Measurements from ENCODE around the gene STARD13.
"Not testable (repeated sequence)": the region's sequence is repeated elsewhere in the genome, so short reads cannot be mapped to it uniquely, and the experiment has no call there.

The STARD13 gene

GRCh38 chr13:33256148-33256840 lies 29.3 kb downstream of the STARD13 start:
- no peak for DNase-seq

GRCh38 chr13:33252135-33252534 lies 33.4 kb downstream of the STARD13 start:
- DNase-seq = no peak

- no peak for DNase-seq
These were observed 34.4 kb downstream of the STARD13 start for GRCh38 chr13:33251131-33251661.

- no peak for DNase-seq
These were observed 34.9 kb downstream of the STARD13 start for GRCh38 chr13:33250609-33251008.

GRCh38 chr13:33249894-33250293 lies 35.7 kb downstream of the STARD13 start:
- DNase-seq = no peak

- no peak for DNase-seq
These were observed 36.5 kb downstream of the STARD13 start for GRCh38 chr13:33249066-33249465.

DNA sequence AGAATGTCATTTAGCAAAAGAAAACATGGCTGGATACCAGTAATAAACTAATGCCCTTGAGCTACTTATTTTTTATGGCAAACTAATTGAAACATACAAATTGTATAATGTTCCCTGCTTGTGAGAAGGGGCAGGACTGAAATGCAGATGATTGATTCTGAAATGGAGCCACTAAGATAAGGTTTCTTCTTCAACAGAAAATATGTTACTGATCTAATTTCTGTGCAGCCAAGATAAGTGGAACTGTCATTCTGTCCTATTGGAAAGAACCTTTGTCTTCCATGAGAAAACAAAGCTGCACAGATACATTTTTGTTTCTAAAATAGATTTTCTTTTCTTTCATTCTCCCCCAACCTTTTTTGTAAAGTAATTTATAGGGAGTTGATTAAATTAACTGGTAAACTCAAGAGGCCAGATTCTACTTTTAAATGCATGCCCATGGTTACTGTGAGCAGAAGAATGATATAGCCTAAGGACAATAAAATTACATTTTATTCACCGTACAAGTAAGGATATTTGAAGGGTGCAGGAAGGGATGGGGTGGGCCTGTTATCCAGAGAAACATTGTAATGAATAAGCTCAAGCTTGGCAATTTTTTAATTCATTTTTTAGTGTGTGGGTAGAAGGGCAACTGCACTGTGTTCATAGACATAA lies 39.9 kb downstream of the STARD13 start:
- DNase-seq = no peak

- DNase-seq = no peak
These were observed 40.7 kb downstream of the STARD13 start for GRCh38 chr13:33244907-33245287.

- no peak for DNase-seq
These were observed 41.2 kb downstream of the STARD13 start for GRCh38 chr13:33244210-33244906.

- DNase-seq = no peak
These were observed 42.5 kb downstream of the STARD13 start for GRCh38 chr13:33242984-33243617.

- DNase-seq = not testable (repeated sequence)
These were observed 43.2 kb downstream of the STARD13 start for GRCh38 chr13:33242372-33242771.

- DNase-seq = no peak
These were observed 49.5 kb downstream of the STARD13 start for GRCh38 chr13:33236021-33236420.

GRCh38 chr13:33235564-33235963 lies 50.0 kb downstream of the STARD13 start:
- DNase-seq = no peak

DNA sequence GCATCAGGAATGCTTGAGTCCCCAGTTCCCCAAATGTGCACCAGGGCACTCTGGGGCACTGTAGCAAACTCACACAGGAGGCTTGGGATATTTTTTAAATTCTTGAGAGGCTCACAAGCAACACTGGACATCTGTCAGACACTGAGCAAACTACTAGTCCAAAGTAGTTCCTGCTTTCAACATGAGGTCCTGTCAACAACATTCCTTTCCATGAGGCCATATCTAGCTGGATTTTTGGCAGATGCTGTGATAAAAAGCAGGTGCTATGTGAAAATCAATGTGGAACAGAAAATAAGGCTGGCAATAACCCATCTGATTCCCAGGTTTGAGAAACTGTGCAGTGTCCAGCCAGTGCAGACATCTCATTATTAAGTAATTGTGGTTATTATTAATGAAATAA lies 50.5 kb downstream of the STARD13 start:
- no peak for DNase-seq

GRCh38 chr13:33233547-33233946 lies 52.0 kb downstream of the STARD13 start:
- no peak for DNase-seq

- no peak for DNase-seq
These were observed 52.7 kb downstream of the STARD13 start for GRCh38 chr13:33232883-33233282.

DNA sequence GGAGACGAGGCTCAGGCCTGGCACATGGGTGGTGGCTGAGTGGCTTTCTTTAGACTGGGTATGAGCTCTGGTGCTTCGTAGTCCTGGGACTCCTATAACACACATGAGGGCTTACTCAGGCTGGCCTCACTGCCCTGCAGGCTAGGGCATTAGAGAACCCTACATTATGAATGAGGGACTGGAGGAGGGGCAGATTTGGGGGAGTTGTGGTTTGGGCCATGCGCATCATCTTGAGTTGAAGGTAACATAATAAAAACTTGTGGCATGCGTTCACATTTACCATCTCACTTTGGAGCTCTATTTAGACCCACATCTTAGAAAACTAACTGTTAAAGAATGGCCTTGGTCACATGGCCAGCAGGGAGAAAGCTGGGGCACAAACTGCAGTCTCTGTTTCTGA lies 54.2 kb downstream of the STARD13 start:
- DNase-seq = no peak

DNA sequence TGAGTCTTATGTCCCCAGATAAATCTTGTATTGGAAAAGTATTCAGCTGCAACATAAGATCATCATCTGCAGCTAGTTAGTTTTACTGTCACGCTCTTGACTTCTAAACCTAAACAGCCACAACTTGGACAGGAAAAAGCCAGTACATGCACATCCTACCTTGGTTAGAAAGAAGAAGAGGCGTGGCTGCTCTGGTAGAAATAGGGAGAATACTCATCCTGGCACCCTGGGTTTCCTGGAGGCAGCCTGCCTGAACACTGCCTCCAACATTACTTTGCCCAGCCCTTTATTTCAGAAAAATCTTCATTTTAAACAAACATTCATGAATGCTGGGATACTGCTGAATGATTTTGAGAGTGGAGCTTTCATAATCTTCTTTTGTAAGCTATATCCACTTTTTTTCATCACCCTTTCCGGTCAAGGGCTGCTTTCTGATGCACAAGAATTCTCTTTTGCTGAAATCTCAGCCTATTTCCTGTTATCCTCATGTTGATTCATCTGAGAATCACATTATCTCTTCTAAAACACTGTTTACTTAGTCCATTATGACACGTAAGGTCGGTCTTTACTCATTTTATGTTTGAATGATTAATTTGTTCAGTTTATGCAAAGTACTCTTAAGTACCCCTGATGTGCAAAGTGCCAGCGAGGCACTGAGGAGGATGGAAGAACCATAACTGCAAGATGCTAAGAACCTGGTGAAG lies 55.2 kb downstream of the STARD13 start:
- no peak for DNase-seq

DNA sequence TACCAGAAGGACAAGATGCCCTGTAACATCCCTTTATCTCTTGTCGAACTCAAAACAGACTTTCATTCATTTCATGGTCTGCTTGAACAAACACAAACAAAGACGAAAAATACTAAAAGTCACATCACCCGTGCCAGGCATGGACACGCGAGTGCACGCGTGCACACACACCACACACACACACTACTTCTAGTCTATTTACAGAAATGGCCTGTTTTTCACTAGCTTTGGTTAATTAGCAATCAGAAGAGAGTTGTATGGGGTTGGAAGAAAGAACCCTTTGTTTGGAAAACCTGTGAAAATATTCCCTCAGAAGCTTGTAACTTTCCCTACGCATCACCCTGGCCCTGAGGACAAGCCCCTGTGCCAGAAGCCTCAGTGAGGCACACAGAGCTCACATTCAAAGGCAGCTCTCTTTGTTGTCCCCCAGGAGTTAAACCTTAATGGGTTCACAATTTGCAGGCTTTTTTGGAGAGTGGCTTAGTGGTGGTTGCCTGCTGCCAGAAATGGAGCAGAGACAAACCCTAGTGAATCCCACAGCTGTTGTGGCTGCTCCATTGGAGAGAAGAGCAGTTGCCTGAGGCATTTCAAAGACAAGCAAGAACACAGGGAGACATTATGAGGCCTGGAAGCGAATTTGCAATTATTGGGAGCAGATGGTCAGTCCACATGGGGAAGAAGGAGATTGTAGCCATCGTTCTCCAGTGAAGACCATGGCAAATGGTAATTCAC lies 55.9 kb downstream of the STARD13 start:
- peak; percentile 49 for DNase-seq

DNA sequence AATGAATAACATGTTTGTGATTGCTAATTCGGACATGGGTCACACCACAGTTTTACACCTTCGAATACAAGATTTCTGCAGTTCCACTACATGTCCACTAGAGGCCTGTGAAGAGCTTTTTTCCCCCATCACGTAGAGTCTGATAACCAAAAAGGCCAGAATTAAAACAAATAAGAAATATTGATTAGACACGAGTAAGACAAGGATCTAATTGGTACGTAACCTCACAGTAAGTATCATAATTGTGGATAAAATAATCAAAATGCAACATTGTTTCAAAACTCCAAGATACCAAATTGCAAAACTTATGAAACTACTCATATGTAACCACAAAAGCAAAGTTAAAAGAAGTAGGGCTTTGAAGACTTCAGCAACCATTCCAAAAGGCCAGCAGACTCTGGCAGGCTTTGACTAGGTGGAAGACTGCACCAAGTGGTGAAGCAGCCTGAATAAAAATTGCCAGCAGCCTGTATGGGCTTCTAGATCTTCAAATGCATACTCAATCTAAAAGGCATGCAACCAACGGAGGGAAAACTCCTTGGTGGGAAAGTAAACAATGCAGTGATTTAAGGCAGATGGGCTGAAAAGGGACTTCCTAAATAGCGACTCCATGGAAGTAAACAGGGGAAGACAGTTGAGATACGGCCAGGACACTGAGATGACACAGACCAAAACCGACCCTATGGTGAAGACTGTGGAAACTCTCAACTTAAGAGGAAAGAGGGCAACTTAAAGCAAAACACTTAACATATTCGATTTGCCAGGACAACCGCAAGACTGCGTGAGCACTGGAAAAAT lies 56.7 kb downstream of the STARD13 start:
- peak; percentile 44 for DNase-seq
